AG10803 (cell line): ENCODE data around the gene AP2A2.

Experiments used
- DNase-seq: peaks from one replicate; pipeline ENCODE4 v3.0.0; 2010; ENCODE audit warnings: low read depth
- H3K4me3 ChIP-seq: 2 replicates; pipeline ENCODE4 v1.5.1; 2011; ENCODE audit warnings: mild to moderate bottlenecking, low read length, control low read depth
- TF ChIP-seq, protein P1 (sequence below): conservative IDR thresholded peaks from 2 replicates; pipeline ENCODE4 v1.5.1; 2011; ENCODE audit warnings: mild to moderate bottlenecking, low read length, control low read depth, inconsistent platforms

Gene AP2A2

DNA sequence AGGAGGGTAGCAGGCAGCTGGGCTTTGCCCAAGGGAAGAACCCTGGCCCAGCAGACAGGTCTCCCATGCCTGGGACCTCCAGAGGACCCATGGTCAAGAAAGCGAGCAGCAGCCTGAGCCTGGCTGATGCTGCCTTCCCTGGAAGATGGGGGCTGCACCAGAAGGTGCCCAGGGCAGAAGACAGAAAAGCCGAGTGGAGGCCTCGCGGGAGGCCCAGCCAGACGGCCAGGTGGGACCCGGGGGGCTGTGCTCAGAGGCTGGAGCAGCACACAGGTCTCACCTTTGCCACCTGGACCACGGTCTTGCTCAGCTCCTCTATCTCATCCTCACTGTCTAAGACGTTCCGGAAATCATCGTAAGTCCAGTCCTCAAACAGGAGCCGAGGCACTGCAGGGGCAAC lies 25.9 kb upstream of the AP2A2 start:
- no peak for DNase-seq
- H3K4me3 ChIP-seq: no peak overlapping the region
- TF ChIP-seq, protein P1, sequence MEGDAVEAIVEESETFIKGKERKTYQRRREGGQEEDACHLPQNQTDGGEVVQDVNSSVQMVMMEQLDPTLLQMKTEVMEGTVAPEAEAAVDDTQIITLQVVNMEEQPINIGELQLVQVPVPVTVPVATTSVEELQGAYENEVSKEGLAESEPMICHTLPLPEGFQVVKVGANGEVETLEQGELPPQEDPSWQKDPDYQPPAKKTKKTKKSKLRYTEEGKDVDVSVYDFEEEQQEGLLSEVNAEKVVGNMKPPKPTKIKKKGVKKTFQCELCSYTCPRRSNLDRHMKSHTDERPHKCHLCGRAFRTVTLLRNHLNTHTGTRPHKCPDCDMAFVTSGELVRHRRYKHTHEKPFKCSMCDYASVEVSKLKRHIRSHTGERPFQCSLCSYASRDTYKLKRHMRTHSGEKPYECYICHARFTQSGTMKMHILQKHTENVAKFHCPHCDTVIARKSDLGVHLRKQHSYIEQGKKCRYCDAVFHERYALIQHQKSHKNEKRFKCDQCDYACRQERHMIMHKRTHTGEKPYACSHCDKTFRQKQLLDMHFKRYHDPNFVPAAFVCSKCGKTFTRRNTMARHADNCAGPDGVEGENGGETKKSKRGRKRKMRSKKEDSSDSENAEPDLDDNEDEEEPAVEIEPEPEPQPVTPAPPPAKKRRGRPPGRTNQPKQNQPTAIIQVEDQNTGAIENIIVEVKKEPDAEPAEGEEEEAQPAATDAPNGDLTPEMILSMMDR: no peak

DNA sequence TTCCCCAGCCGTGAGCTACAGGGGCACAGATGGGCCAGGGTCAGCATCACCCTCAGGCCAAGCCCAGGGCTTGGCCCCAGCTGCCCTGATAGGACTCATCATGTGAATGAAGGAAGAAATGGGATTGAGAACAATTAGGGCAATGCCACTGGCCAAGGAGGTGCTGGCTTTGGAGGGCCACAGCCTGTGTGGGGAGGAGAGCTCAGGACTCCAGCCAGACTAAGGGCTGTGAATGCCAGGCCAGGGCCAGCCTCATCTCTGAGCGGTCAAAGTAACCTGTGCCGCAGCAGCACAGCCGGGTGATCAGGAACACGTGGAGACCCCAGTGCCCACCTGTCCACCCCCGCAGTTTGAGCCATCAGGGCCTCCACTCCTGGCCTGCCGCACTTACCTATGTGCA lies 25.1 kb upstream of the AP2A2 start:
- no peak for DNase-seq
- TF ChIP-seq, protein P1: no peak
- H3K4me3 ChIP-seq: no peak overlapping the region

DNA sequence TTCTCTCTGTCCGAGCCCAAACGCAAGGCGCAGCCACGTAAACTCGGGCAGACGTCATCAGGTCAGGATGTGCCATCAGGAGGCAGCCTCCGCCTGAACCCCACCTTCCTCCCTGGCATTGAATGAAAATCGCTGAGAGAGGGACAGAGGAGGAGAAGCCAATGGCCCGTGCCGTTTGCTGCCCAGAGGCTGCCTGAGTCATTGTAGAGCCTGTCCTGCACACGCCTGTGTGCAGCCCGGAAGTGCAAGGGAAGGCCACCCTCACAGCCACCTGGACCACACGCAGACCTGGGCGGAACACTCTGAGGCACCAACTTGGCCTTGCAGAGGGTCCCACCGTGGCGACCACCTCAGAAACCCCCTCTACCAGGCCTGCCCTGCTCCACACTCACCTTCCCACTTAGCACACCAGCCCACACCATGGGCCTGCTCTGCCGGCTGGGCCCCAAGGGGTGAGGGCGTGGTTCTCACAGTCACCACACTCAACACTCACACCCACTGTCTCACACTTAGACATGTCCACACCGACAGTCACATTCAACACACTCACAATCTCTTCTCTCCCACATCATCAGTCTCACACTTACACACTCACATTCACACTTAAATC lies 24.1 kb upstream of the AP2A2 start:
- H3K4me3 ChIP-seq: no peak overlapping the region
- TF ChIP-seq, protein P1: no peak
- DNase-seq: no peak

DNA sequence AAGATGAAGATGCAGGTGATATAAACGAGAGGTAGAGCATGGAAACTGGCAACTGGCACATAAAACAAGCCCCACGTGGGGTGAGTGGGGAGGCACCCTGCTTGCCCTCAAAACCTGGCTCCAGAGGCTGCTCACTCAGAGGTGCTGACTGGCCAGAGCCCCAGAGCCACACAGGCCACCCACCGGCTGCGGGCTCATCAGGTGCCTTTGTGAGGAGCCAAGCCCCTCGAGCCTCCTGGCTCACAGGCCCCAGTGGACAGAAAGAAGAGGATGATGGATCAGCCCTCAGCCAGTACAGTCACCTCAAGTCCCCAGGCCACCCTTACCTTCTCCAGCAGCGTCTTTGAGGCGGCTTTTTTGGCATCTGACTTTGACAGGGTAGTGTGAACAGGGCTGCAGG lies 21.3 kb upstream of the AP2A2 start:
- no peak for DNase-seq
- no peak overlapping the region for H3K4me3 ChIP-seq
- TF ChIP-seq, protein P1: no peak

DNA sequence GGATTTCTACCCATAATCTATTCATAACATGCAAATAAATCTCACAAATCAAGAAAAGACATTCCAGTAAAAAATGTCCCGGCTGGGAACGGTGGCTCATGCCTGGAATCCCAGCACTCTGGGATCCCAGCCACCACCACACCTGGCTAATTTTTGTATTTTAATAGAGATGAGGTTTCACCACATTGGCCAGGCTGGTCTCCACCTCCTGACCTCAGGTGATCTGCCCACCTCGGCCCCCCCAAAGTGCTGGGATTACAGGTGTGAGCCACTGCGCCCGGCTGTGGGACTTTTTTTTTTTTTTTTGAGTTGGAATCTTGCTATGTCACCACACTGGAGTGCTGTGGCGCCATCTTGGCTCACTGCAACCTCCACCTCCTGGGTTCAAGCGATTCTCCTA lies 19.7 kb upstream of the AP2A2 start:
- no peak overlapping the region for H3K4me3 ChIP-seq
- no peak for DNase-seq
- TF ChIP-seq, protein P1: no peak

DNA sequence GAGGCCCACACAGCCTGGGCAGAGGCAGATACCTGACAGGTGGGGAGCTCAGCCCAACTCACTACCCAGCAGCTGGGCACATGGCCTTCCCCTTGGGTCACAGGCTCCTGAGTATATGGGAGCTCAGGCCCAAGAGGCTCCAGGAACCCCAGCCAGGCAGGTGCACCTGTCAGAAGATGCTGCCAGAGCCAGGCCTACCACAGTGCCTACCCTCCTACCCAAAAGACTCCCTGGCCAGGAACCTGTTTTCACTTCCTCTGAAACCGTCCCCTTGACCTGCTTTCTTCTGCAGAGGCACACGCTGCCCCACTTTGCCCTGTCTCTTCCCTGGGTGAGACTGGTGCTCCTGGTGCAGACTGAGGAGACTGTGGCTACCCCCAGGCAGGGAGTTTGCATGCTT lies 18.0 kb upstream of the AP2A2 start:
- TF ChIP-seq, protein P1: no peak
- no peak for DNase-seq
- H3K4me3 ChIP-seq: no peak overlapping the region

DNA sequence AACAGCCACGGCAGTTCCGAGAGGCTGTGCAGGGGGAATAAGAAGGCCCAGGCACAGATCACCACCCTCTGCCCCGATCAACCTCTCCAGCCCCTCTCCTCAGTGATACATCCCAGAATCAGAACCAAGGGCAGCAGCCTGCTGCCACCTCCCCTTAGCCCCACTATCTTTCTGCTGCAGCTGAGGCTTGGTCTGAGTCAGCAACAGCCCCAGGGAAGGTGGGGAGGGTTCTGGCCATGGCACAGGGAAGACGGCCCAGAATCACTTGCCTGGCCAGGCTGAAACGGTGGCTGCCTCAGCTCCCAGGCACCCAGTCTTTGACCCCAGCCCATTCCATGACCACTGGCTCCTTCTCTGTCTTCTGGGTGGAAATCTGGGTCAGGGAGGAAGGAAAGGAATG lies 17.4 kb upstream of the AP2A2 start:
- DNase-seq: no peak
- TF ChIP-seq, protein P1: no peak
- H3K4me3 ChIP-seq: no peak overlapping the region
